K562 (cell line): Measurements from ENCODE around the gene JUNB. TPM values are rescaled to one million over a fixed set of nuclear protein-coding genes. Genes with fewer than 3 reads are reported as not detected.

ENCODE experiments used
- BCL6 ChIP-seq: fragments of 250-450 bp; sonication (Bioruptor Pico); IDR thresholded peaks from 2 replicates; pipeline ENCODE4 v1.4.0; 2020
- CREB3L1 ChIP-seq: fragments of 450-650 bp; IDR thresholded peaks from 2 replicates; pipeline ENCODE4 v1.6.1; 2014; ENCODE audit warnings: low read depth, mild to moderate bottlenecking, moderate library complexity, borderline replicate concordance
- CTCFL ChIP-seq: IDR thresholded peaks from 2 replicates; pipeline ENCODE4 v1.6.1; 2011; ENCODE audit warnings: borderline replicate concordance, low read depth, mild to moderate bottlenecking, moderate library complexity, low read length; ENCODE audit not compliant: insufficient read depth, poor library complexity, severe bottlenecking
- DNMT1 ChIP-seq: fragments of 450-650 bp; IDR thresholded peaks from 2 replicates; pipeline ENCODE4 v1.6.1; 2016; ENCODE audit warnings: antibody characterized with exemption, mild to moderate bottlenecking
- GTF3C2 ChIP-seq: IDR thresholded peaks from 3 replicates; pipeline ENCODE4 v1.6.1; 2011; ENCODE audit warnings: borderline replicate concordance, mild to moderate bottlenecking, moderate library complexity; ENCODE audit not compliant: insufficient read length; ENCODE audit errors: extremely low read depth
- MYC ChIP-seq, 2 experiments: fragments of 250-450 bp in 1 of 2; sonication (Bioruptor Pico) in 1 of 2; IDR thresholded peaks; 2 replicates each; pipeline versions ENCODE4 v1.5.1 to v1.6.1; 2012 to 2021; ENCODE audit warnings: low read depth in 2 of 2, borderline replicate concordance in 1 of 2, improper control_type of control experiment in 1 of 2, low read length in 1 of 2, mild to moderate bottlenecking in 1 of 2, moderate library complexity in 1 of 2
- MYNN ChIP-seq, 2 experiments: sonication (generic); formaldehyde crosslinking in 1 of 2; IDR thresholded peaks; 2 replicates each; pipeline versions ENCODE4 v1.5.0 to v1.6.1; 2016 to 2020; ENCODE audit warnings: antibody characterized with exemption in 1 of 2, missing genetic modification reagents in 1 of 2
- RCOR1 ChIP-seq, 2 experiments: IDR thresholded peaks; 2 replicates each; pipeline ENCODE4 v1.6.1; 2012; ENCODE audit warnings: low read depth in 2 of 2, low read length in 2 of 2, borderline replicate concordance in 1 of 2, improper control_type of control experiment in 1 of 2
- RFX1 ChIP-seq: fragments of 450-650 bp; IDR thresholded peaks from 2 replicates; pipeline ENCODE4 v1.6.1; 2016; ENCODE audit warnings: mild to moderate bottlenecking, moderate library complexity
- TSC22D4 ChIP-seq: fragments of 450-650 bp; IDR thresholded peaks from 2 replicates; pipeline ENCODE4 v1.6.1; 2016; ENCODE audit warnings: missing genetic modification characterization, missing biosample characterization, control low read depth
- XRCC5 ChIP-seq: fragments of 200-400 bp; formaldehyde crosslinking; IDR thresholded peaks from 2 replicates; pipeline ENCODE4 v1.6.1; 2017; ENCODE audit warnings: low read depth, mild to moderate bottlenecking, low read length
- ZNF280A ChIP-seq: fragments of 450-650 bp; IDR thresholded peaks from 2 replicates; pipeline ENCODE4 v1.6.1; 2018; ENCODE audit warnings: mild to moderate bottlenecking, low read depth; ENCODE audit not compliant: partially characterized antibody
- ZNF586 ChIP-seq: fragments of 450-650 bp; formaldehyde crosslinking; conservative IDR thresholded peaks from 2 replicates; pipeline ENCODE4 v1.4.0; 2020; ENCODE audit warnings: mild to moderate bottlenecking, moderate library complexity
- ZNF655 ChIP-seq: fragments of 250-450 bp; sonication (Bioruptor Pico); IDR thresholded peaks from 2 replicates; pipeline ENCODE4 v1.5.0; 2021
- ZNF764 ChIP-seq: fragments of 250-450 bp; sonication (Bioruptor Pico); IDR thresholded peaks from 2 replicates; pipeline ENCODE4 v1.4.0; 2020; ENCODE audit warnings: low read depth, mild to moderate bottlenecking, moderate library complexity
- polyA plus RNA-seq, 8 experiments: library from polyadenylated mRNA; depleted of rRNA in 4 of 8; stranded (reverse) in 5 of 8; unstranded in 3 of 8; fragments of >200 nt; fragmentation: Nextera tagmentation in 2 of 8; fragmentation: Illumina TruSeq in 1 of 8; extraction: Ambion mirVana in 2 of 8; extraction: Trizol in 1 of 8; gene quantifications; 2 replicates each; pipeline versions ENCODE4 v1.2.1 to v1.2.3, GENCODE V29; 2011 to 2014; ENCODE audit warnings: inconsistent platforms in 1 of 8, missing spikeins in 1 of 8
- total RNA-seq, 7 experiments: library from RNA; depleted of rRNA in 6 of 7; stranded (reverse); fragments of >200 nt in 6 of 7; fragmentation: Illumina TruSeq in 2 of 7; extraction: Trizol in 2 of 7; gene quantifications; 2 replicates each; pipeline versions ENCODE4 v1.2.1 to v1.2.3, GENCODE V29; 2011 to 2021; ENCODE audit warnings: low replicate concordance in 1 of 7

The JUNB gene
- total and polyA plus RNA-seq, 9 of the 15 experiments (the other 6 are each of a cell fraction or from before 2014, with no cell fraction given): 0.23 to 88.1 (median 13.1) TPM

- TF ChIP-seq CREB3L1 (no peak), ZNF586 (CRISPR knock-in tag) (no peak), GTF3C2 (no peak), MYC (IDR thresholded peaks at IDR 0.05; ENCODE audit: low read depth, low read length) (no peak), MYC (CRISPR knock-in tag; IDR thresholded peaks at IDR 0.05; ENCODE audit: borderline replicate concordance, low read depth) (peak; percentile 41; the same call in 1 of the 2 replicates), DNMT1 (no peak), ZNF764 (no peak), ZNF280A (no peak), CTCFL (no peak), RCOR1 (IDR thresholded peaks at IDR 0.05; ENCODE audit: borderline replicate concordance in 1 of 2, low read depth in 2 of 2, low read length in 2 of 2) (peak in 1 of 2 experiments; percentile 66; a peak in 1 of 4 replicates), TSC22D4 (tag) (no peak), XRCC5 (no peak), MYNN (IDR thresholded peaks at IDR 0.05) (no peak), MYNN (CRISPR knock-in tag; IDR thresholded peaks at IDR 0.05) (no peak), ZNF655 (CRISPR knock-in tag) (no peak), RFX1 (peak; percentile 97), BCL6 (CRISPR knock-in tag) (no peak)
Measured at GRCh38 chr19:12841094-12841493, 49.8 kb downstream of the JUNB start (continued).
